ENCODE data around the gene TXNRD2. TPM values are rescaled to one million over a fixed set of nuclear protein-coding genes. Genes with fewer than 3 reads are reported as not detected.

Gene TXNRD2
- total RNA-seq, result 10 to 100 TPM; 24.9 to 29.2 TPM

DNA sequence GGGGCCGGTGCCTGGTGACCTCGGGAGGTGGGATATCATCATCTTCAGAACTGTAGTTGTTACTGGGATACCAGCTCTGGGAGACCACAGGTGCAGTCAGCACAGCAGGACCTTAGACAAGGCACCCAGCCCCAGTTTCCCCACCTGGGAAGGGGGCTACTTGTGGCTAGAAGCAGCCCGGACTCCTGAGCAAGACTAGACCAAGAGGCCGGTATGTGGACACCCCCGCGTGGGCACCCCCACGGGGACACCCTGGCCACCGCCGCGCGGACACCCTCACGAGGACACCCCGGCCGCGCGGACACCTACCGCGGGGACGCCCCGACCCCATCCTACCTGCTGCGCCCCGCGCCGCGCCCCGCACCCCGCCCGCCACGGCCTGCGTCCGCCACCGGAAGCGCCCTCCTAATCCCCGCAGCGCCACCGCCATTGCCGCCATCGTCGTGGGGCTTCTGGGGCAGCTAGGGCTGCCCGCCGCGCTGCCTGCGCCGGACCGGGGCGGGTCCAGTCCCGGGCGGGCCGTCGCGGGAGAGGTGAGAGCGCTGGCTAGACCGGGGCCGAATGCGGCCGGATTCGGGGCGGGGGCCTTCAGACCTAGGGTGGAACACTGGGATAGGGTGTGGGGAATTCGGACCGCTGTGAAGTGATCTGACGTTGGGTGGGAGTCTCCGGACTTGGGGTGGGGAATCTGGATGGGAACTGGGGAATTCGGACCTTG is at the start of gene TXNRD2, which contains the start of gene COMT:
Gene TXNRD2 (minus strand): TSS at position 454 of the 718 bp plus-strand sequence. CDS start 15 bp downstream, at position 439.
Gene COMT (plus strand): TSS at position 408 of the 718 bp plus-strand sequence. CDS start 20,755 bp downstream, outside the sequence.
- ChIA-PET CTCF (interaction anchor here (0.6 to 1.8 kb wide), 5 partner anchors 15 to 211 kb away, joined by 3 to 5 read pairs (median 3); no protein-coding TSS in a partner anchor), POLR2A (interaction anchor here (0.8 to 1.4 kb wide), 3 partner anchors 86 to 218 kb away, joined by 3 to 4 read pairs (median 4); partner anchors contain the start of genes GNB1L, GP1BB and RTL10)

DNA sequence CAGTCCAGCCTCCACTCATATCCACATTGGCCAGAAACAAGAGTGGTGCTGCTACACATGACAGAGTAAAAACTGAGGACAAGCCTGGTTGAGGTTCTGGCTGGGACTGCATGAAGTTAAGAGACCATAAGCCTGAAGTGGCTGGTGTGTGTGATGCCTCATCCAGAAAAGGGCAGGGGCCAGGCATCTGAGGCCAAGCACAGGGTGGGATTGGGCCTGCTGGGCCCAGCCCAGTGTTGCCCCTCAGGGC is 49.7 kb upstream of the TXNRD2 start:
- CTCF ChIA-PET, result no interaction called here
- POLR2A ChIA-PET, result no interaction called here

DNA sequence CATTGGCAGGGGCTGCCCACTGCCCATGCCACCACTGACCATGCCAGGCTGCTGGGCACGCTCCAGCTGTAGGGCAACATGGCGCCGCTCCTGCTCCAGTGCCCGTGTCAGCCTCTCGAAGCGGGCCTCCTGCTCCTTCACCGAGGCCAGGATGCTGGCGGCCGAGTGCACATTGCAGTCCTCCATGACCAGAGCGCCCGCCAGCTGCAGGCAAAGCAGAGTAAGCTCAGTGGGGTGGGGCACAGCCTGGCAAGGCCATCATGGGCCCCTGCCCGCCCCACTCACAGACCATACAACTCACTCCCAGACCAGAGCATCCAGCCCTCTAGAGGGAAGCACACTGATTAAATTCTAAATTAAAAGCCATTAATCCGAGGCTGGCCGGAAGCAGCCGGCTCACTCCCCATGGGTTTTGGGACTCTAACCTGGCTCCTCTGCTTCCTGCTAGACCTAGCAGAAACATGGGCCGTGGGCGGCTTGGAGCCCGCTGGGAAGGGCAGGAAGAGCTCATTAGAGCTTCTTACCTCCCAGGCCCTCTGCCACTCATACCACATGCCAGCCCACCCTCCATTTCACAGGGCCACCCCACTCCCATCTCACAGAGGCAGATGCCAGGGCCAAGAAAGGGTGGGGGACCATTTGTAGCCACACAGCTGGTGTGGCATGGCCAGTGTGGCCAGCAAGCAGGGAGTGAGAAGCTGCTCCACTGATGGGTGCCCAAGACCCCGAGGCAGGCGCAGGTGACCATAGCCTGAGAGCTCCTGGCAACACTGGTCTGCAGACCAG is 49.2 kb upstream of the TXNRD2 start:
- CTCF ChIA-PET, result no interaction called here
- POLR2A ChIA-PET, result no interaction called here

DNA sequence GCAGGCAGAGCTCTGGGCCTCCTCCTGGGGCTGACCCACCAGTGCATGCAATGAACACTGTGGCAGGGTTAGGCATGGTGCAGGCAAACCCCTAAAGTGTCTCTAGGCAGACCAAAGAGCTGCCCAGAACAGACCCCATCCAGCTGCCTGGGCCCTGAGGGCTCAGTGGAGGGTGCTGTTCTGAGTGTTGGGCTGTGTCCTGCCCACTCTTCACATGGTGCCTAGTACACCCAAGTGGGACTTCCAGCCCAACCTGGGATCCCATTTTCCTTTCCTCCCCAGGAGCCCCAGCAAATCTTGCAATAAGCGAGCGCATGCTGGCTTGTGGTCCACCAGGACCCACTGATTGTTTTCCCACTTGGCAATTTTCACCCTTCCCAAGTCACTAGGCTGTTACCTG is 48.6 kb upstream of the TXNRD2 start:
- ChIA-PET CTCF (no interaction called here), POLR2A (no interaction called here)

DNA sequence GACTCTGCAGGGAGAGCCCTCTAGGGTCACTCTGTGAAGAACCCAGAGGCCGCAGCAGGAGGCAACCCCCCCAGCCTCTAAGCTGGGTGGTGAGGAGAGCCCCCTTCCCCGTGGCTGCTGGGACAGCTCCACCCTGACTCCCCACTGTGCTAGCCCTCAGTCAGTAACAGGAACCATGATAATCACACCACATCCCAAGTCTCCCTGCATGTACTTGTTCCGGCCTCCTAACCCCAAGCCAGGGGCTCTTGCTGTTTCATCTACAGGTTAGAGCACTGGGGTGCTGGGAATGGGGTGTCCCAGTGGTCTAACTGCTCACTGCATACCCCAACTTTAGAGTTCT is 48.1 kb upstream of the TXNRD2 start:
- POLR2A ChIA-PET, result no interaction called here
- CTCF ChIA-PET, result no interaction called here

DNA sequence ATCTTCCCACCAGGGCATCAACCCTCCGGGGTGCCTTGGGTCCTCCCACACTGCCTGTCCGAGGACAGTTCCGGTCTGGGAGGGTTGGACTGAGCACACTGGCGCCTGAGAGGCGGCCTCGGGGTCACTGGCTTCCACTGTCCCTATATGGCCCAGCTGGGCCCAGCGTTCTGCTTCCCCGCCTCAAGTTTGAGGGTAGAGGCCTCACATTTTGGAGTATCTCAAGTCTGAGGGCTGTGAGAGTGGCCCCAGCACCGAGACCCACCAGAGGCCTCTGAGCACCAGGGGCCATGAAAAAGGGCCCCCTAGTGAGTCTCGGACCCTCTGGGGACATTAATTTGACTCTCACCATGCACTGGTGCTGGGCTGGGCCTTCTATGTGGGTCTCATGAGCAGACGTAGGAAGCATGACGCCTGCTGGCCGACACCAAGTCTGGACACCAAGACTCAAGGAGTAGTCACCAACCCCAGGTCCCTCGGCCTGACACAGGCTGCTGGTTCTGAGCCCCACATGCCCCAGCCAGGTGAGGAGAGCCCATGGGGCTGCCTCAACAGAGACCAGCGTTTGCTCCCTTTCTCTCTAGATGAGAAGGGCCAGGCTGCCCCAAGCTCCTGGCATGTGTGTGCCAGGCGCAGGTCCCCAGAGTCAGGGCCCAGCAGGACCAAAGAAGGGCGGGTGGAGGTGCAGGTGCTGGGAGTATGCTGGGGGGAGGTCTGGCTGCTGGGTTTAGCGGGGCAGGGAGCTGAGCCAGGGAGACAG is 47.5 kb upstream of the TXNRD2 start:
- ChIA-PET CTCF (no interaction called here), POLR2A (no interaction called here)

DNA sequence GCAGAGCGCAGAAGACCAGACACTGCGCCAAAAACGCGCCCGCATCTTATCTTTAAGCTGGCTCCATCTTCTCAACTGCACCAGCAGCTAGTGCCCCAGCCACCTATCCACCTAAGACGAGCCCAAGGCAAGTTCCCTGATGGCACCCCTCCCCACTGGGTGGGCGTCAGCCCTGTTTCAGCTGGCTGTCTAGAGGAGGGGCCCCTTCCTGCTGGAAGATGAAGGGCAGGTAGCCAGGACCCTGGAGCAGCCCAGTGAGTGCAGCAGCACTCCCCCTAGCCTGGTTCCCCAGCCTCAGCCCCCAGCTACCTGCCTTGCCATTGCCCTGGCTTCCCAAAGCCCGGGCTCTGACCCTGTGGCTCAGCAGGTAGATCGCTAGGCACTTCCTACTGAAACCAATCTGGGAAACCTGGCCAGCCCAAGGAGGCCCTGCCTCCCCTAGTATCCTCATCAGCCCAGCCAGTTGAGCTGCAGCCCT is 46.8 kb upstream of the TXNRD2 start:
- ChIA-PET POLR2A (no interaction called here), CTCF (no interaction called here)

DNA sequence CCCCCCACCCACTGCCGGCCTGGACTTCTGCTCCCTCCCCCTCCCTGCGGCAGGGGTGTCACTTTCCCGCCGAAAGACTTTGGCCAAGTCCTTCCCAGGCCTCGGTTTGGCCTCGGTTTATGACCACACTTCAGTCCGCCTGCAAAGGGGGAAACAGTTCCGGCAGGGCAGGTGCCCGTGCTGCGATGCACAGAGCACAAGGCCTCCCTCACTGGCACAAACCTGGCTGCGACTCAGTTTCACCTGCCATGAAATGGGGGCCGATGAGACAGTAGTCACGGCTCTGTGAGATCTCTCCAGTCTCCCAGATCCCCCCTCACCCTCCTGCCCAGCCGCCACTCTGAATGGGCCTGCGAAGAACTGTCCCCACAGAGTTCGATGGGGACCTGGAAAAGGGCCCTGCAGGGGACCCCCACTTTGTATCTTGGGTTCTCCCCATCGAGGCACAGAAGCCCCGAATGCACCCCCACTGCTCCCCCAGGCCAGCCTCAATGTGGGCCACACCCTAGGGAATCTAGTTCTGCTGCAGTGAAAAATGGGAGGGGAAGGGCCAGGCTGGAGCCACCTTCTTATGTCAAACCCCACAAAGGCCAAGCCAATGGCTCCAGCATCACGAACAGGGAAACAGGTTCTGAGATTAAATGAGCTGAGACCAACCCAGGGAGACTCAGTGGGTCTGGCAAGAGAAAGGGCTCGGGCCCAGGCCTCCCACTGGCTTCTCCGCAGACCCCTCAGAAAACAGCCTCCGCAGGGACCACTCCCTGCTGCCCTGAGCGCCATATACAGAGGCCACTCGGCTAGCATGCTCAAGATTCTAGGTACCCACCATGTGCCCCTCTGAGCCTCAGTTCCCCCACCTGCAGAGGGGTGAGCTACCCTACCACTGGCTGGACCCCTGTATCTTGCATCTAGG is 46.0 kb upstream of the TXNRD2 start:
- POLR2A ChIA-PET, result no interaction called here
- CTCF ChIA-PET, result no interaction called here

DNA sequence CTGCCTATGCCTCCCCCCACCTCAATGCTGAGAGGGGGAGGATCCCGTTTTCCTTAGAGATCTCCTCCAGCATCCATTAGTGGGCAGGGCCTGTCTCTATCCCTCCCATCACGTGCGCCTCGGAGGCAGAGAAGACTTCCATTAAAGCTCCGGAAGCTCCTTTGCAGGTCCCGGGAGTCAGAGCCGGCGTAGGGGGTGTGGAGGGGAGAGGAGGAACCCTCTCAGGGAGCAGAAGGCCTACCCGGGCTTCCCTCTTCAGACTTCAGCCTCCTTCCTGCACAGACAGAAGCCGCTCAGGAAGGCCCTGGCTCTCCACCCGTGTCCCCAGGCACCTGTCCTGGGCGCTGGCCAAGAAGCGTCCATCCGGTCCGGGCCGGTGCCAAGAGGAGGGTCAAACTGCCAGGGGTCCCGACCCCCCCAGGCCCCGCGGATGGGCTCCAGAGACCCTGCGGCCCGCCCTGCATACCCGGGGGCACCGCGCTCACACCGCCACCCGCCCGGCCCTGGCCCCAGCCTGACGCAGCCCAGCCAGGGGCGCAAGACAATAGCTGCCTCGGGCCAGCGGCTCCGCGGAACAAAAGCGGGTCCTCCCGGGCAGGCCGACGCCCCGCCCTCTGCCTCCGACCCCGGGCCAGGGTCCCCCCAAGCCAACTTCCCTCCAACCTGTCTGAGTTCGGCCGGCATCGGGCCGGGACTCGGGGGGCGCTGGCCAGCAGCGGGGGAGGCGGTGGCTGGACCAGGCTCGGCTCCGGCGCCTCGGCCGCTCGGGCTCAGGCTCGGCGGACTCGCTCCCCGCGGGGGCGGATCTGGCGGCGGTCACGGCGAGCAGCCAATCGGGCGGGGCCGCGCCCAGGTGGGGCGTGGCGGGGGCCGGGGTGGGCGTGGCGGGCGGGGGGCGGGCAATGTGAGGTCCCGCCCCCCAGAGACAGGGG is 45.1 kb upstream of the TXNRD2 start:
- CTCF ChIA-PET, result no interaction called here

DNA sequence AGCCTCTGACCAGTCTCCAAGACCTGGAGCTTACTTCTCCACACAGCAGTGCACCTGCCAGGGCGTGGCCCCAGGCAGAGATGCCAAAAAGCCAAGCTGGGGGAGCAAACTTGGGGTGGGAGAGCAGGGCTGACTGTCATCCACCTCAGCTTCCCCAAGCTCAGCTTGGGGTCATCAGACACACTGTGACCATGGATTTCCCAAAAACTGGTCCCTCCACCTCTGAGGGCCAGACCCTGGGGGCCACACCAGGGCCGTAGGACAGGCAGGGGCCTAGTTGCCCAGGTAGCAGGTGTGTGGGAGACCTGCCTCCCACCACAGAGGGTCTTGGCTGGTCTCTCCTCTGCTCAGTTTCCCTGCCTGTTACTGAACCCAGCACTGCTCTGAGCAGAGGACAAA is 44.4 kb upstream of the TXNRD2 start:
- ChIA-PET CTCF (no interaction called here), POLR2A (no interaction called here)

More for the DNA sequence above, 45.1 kb upstream of the TXNRD2 start:
- POLR2A ChIA-PET, result no interaction called here

DNA sequence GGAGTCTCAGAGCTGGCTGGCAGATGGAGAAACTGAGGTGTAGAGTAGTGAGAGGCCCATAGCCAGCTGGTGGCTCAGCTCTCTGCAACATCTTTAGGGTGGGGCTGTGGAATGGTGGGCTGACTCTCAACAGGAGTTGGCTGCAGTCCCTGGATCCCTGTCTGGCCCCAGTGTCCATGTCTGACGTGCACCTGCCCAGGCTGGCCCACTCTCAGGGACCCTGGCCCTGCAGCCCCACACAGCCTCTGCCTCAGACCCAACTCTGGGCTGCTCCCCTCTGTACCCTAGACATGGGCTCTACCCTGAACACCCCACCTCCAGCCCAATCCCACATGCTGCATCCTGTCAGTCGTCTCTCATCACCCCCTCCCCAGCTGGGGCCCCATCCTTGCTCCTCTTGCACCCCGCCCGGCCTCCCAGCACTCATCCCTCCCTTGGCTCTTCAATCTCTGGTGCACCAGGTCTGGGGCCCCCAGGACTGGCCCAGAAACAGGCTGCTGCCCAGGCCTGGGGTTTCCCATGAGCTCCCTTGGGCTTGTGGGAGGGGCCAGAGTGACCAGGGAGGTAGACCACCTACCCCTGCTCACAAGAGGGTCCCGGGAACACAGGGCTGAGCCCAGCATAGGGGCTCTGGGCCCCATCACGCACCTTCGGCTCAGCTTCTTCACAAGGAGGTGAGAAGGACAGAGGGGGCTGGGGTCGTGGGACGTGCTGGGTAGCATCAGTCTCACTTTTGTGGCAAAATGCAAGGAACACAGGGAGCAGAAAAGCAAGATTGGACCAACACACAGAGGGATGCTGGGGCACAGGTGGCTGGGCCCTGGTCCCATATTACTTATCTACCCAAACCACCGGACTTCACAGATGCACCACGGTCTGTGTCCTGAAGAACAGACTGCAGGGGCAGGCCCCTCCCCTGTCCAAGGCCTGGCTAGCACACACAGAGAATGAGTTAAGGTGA is 43.5 kb upstream of the TXNRD2 start:
- CTCF ChIA-PET, result interaction anchor here (0.6 to 1.4 kb wide), 3 partner anchors 11 to 65 kb away, joined by 3 to 8 read pairs (median 6); no protein-coding TSS in a partner anchor

DNA sequence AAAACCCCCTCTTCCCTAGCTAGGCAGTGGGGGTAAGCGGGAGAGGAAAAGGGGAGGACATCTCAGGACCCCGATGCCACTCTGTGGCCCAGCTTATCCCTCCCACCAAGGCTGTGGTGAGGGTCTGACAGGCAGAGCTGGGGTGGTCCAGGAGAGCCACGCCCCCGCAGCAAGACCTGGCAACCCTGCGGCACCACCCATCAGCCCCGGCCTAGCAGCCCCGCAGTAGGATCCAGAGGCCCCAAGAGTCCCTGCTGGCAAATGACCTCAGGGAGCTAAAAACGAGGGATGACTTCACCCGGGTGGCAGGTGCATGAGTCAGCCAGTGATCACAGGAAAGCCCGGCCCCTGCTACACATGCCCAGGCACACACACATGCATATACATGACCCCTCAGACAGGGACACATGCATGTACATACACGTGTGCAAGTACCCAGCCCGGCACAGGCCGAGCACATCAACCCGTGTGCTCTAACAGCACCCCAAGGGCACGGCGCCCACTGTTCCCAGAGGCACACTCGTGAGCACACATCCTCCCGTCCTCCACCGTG is 42.7 kb upstream of the TXNRD2 start:
- CTCF ChIA-PET, result interaction anchor here (1.0 to 1.4 kb wide), 2 partner anchors 10 to 14 kb away, joined by 3 to 8 read pairs; no protein-coding TSS in a partner anchor
- POLR2A ChIA-PET, result no interaction called here

More for the DNA sequence above, 43.5 kb upstream of the TXNRD2 start:
- POLR2A ChIA-PET, result no interaction called here

DNA sequence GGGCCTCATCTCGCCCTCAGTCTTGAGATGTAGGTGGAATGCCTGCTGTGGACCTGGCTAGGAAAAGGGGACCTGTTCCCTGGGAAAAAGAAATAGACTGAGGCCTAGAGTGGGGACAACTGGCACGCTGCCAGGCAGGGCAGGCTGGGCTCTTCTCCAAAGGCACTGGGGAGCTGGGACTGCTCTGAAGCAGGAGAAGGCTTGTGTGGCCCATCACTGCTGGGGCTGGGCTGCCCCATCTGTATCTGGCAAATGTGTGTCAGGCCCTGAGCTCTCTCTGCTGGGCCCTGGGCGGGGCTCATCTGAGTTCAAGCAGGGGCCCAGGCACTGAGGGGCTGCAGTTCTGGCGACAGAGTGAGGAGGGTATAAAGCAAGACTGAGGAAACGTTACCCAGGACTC is 42.1 kb upstream of the TXNRD2 start:
- CTCF ChIA-PET, result interaction anchor here (1.0 kb wide), 1 partner anchor 9 kb away, joined by 3 read pairs; no protein-coding TSS in a partner anchor
- POLR2A ChIA-PET, result no interaction called here

DNA sequence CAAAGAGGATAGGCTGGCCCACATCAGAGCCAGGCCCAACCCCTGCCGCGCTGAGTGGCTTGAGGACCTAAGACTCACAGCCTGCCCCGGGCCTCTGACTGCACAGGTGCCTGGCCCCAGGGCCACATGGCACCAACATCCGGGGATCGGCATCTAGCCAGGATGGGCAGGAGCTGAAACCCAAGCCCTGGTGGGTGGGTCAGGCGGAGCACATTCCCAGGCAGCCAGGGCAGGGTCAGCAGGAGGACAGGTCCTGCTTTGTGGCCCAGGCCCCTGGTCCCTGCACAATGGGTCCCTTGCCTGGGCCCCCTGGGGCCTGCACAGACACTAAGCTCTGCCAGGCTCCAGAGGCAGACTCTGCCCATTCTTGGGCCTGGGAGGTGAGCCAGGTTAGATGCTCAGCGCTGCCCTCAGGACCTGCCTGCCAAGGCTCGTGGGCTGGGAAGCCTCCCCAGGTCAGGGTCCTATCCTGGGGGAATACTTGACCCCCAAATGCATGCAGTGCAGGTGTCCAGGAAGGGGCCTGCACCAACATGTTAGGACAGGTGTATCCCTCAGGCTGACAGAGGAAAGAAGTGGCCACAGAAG is 41.5 kb upstream of the TXNRD2 start:
- POLR2A ChIA-PET, result no interaction called here
- CTCF ChIA-PET, result interaction anchor here (0.6 kb wide), 1 partner anchor 62 kb away, joined by 3 read pairs; no protein-coding TSS in a partner anchor

DNA sequence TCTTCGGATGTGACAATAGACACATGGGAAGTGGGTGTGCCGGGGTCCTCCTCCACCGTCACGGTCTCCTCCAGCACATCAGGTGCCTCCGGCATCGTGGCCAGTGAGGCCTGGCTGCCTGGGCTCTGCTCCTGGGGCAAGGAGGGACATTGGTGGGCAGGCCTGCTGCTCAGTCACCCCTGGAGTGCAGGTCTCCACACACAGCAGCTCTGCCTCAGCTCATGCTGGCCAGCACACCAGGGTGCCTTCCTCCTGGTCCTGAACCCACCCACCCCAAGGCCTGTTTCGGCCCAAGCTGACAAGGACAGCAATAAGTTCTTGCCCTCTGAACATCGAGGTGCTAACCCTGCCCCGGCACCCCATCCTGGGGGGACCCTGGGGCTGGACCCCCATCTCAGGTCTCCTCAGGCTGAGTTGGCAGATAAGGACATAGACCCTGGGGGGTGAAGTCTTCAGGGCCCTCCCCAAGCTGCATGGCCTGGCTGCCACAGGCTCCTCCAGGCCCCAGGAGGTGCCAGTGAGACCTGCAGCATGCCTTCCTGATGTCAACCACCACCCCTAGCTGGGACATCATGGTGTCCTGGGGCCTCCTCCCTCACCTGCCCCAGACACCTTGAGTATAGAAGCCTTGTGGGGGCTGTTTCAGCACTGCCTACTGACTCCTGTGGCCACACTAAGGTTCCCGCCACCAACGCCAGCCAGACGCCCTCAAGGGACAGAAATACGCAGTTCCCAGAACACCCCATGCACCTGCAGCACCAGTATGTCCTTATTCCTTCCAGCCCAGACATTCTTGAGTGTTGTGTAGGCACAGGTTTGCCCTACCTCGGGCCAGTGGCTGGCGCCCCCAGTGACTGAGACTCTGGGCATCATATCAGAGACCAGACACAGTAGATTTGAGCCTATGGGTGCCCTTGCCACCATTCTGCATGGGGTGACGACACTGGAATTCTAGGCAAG is 40.6 kb upstream of the TXNRD2 start:
- ChIA-PET POLR2A (interaction anchor here (0.8 kb wide), 1 partner anchor 23 kb away, joined by 4 read pairs; no protein-coding TSS in a partner anchor), CTCF (no interaction called here)
